HG03039 (cell line): ENCODE results near the gene SLC17A9.

ENCODE experiments used
- ATAC-seq: cut with Tn5 transposase; IDR thresholded peaks from one replicate; pipeline ENCODE4 v1.9.1; 2021; ENCODE audit warnings: mild to moderate bottlenecking, moderate library complexity; ENCODE audit not compliant: unreplicated experiment

The SLC17A9 gene

DNA sequence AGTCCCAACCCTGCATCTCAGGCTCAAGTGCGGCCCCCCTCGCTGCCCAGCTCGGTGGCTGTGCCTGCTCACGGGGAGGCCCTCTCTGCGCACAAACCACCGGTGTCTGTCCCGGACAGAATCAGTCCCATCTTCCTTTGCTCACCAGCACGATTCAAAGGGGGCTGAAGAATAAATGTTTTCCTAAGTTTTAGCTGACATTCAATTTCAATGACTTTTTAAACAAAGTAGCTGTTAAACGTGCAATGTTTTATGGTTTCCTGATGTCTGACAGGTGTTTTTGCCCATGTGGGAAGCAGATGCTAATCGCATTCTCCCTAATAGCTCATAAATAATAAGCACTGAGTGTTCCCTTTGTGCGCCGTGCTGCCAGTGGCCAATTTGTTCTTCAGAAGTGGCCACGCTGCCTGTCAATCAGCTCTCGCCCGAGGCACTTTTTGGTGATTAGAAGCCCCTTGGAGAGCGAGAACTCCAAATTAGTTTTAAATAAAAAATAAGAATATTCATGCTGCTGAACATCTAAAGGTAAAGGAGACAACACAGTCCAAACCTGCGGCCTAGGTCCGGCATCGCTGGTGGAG lies 28.0 kb downstream of the SLC17A9 start:
- ATAC-seq = no peak

DNA sequence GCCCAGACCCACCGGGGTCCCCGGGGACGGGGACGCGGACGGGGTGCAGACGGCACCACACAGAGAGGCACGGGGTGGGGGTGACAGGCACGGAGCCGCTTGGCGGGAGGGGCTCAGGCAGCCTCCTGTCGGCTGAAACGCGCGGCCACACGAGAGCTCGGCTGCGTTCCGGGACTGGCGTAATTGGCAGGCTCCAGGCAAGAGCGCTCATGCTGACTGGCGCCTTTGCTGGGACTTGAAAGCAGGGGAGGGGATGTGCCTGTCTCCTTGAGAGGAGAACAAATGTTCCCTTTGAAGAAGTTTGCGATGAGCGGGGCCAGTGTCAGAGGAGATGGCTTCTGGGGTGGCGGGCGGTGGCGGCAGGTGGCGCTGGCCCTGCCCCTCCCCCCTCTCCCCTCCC lies 28.5 kb downstream of the SLC17A9 start:
- no peak for ATAC-seq

DNA sequence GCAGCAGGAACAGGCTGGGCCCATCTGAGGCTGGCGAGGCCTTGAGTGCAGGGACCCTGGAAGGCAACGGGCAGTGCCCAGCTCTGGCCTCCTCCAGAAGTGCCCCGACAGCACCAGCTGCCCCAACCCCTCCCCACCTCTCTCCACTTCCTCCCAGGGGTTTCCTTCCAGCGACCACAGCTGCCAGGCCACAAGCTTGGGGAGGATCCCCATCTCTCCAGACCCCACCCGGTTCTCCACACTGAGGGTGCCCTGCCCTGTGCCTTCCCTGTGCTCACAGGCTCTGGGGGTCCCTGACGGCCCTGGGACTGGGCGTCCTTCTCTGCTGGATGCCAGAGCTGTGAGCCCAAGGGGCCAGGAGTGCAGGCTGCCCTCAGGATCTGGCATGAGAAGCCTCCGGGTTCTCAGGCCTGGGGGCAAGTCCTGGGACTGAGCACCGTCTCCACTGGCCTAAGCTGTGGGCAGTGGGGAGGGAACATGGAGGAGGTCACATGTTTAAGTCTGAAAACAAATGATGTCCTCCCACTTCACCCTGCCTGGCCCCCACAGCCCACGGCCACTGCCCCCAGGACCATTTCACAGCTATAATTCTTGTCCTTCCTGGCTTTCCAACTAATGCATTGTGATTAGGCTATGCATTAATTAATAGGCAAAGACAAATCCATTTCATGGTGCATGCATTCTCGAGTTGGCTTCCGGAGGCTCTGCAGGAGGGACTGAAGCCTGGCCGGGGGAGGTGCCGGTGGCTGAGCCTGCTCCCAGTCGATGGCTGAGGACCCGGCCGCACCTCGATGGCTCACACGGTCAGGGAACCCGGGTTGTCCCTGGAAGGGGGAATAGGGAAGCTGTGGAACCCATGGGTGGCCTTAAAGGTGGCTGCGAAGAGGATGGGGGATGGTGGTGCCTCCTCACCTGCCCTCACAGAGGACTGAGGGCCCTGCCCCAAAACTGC lies 29.9 kb downstream of the SLC17A9 start:
- ATAC-seq = no peak

DNA sequence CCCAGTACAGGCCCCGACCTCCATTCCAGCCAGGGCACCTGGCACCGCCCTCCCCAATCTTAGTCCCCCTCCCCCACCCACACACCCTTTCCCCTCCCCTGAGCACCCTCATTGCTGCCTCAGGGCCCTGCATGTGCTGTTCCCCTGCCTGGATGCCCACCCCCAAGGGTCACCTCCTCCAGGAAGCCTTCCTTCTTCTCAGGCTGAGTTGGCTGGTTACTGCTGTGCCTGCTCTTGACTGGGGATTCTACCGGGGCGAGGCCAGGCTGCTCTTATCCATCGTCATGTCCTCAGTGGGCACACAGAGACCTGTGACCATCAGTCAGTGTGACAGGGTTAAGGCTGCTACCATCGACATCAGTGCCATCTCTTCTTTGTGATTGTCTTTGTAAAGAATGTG lies 30.7 kb downstream of the SLC17A9 start:
- ATAC-seq = no peak

DNA sequence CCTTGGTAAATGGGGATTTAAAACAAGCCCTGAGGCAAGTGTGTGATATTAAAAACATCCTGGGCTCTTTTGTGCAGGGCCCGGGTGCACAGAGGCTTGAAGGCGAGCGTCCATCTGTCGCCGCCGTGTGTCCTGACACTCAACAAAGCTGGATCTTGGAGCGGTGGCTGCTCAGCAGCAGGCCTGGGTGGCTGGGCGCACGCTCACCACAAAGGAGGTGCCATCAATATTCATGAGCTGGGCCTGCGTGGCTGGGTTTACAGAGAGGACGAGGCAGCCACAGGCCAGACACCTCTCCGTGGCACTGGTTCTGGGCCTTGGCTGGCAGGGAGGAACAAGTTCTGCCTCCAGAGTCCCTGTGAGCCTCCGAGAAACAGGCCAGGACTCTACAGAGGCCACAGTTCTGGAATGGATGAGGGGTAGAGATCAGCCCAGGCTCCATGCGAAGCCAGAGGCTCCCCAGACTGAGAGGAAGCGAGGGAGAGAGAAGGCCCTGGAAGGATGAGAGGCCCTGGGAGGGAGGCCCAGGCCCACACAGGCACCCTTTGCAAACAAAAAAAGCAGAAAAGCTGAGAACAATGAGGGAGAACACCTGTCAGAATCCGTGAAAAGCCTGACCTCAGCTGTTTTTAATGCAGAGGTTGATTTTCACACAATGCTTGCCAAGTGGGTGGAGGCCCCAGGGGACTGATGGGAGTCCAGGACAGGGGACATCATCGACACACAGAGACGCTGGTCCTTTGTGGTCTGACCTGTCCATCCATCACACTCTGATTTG lies 32.3 kb downstream of the SLC17A9 start:
- ATAC-seq = no peak

- no peak for ATAC-seq
These were observed 32.9 kb downstream of the SLC17A9 start for GRCh38 chr20:62985444-62985778.

- ATAC-seq = no peak
These were observed 33.8 kb downstream of the SLC17A9 start for GRCh38 chr20:62986257-62986800.

DNA sequence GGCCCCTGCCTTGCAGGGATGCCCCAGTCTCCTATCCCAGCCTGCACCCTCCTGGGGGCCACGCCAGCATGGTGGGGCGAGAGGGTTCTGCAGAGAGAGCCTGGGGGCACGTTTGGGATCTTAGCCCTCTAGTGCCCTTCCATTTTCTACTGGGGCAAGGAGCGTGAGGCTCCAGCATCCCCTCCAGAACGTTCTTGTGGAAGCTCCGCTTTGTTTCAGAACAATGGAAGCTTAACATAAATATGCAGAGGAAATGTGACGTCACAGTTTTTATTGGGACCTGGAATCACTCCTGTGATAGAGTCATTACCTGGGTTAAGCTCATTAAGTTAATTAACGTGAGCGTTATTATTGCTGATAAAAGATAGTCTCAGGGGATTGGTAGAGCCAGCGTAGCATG lies 34.6 kb downstream of the SLC17A9 start:
- no peak for ATAC-seq

- ATAC-seq = no peak
These were observed 36.7 kb downstream of the SLC17A9 start for GRCh38 chr20:62989201-62989601.

DNA sequence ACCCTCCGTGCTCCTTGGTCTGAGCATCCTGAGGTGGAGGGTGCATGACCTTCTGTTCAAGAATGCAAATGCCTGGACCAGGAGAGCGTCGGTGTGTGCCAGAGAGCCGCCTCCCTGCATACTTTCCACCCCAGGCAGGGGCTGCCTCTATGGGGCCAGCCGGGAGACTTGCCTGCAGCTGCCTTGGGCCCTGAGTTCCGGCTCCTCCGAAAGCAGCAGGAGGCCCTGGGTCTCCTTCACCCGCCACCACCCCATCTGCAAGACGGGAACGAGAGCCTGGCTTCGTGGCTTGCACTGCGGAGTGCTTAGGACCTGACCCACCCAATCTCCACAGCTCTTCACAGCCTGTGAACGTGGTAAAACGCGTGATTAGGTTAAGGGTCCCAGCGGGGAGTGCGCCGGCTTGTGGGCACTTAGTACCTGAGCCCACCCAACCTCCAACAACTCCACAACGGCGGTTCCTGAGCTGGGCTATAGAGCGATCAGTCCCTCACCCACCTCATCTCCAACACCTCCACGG lies 37.9 kb downstream of the SLC17A9 start:
- no peak for ATAC-seq

- no peak for ATAC-seq
These were observed 38.8 kb downstream of the SLC17A9 start for GRCh38 chr20:62991196-62991807.

GRCh38 chr20:62991863-62992262 lies 39.4 kb downstream of the SLC17A9 start:
- no peak for ATAC-seq

DNA sequence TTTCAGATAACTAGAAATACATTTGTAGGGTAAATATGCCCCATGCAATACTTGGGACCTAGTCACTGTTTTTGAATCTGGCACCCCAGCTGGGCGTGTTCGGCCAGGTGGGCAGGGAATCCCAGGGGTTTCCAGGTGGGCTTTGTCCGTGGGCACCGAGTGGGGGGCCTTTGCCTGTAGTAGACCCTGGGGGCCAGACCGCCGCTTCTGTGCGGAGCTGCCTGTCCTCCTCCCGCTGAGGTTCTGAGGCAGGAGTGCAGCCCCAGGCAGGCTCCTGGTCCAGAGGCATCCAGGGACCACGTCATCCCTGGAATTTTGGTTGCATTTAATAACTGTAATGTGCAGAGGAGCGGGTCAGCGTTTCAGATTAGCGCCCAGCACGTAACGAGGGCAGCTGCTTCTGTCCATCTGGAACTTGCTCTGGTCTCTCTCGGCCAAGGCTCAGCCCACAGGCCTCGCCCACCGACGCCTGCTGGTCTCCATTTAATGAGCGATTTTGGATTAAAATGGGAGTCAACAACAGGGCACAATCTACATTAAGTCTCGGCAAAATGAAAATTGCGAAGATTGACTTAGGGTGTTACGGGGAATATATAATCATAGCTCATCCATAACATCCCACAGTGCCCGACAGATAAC lies 41.5 kb downstream of the SLC17A9 start:
- no peak for ATAC-seq

DNA sequence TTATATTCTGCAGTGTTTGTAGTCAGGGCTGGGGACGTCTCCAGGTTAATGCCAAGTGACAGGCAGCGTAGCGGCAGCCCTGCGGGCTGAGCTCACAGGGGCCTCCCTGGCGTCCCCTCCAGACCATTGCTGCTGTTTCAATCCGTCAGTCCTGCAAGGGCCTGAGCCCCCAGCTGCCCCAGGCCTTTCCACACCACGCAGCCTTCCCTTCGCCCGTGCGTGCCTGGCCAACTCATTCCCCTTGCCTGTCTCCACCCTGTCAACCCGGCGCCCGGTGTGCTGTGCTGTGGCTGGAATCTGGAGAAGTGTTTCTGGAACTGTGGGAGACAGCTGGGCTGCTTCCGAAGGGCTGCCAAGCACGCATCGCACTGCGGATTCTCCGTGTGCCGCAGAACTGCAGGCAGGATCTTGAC lies 42.4 kb downstream of the SLC17A9 start:
- no peak for ATAC-seq

DNA sequence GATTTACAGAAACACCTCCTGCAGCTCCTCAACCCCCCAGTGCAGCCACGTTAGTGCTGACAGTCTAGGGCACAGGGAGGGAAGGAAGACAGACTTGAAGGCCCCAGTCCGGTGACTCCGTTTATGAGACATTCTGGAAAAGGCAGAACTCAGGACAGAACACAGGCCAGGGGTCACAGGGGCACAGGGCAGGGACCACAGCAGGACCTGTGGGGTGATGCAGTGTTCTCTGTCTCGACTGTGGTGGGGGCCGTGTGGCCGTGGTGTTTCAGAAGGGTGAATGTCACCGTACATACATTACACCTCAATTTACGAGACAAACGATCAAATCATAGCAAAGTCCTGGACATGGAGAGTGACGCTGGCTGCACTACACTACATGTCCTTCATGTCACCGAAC lies 43.0 kb downstream of the SLC17A9 start:
- no peak for ATAC-seq

DNA sequence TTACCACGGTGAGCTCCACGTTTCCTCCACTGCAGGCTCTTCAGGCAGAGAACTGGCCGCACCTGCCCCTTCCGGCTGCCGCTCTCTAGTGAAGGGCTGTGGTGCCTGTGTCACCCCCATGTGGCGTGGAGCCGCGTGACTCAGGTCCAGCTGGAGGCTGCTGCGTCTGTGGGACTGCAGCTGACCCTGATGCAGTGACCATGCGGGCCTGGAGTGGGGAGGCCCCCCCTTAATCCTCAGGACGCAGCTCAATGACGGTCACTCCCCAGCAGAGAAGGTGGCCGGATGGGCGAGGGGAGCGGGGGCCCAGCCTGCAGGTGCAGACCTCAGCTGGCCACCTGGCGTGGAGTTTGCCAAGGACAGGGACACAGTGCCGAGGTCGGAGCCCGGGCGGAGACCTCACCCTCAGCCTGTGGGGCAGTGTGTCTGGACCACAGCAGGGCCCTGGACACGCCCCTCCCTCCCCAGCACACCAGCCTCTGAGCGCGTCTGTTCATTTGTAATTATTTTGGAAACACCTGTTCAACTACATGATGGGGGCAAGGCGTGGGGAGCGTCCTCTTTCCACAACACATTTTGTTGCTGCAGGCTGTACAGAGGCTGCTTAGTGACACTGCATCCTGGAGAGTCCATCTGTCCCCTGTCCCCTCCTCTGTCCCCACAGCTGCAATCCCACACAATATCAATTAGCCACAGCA lies 43.5 kb downstream of the SLC17A9 start:
- no peak for ATAC-seq

DNA sequence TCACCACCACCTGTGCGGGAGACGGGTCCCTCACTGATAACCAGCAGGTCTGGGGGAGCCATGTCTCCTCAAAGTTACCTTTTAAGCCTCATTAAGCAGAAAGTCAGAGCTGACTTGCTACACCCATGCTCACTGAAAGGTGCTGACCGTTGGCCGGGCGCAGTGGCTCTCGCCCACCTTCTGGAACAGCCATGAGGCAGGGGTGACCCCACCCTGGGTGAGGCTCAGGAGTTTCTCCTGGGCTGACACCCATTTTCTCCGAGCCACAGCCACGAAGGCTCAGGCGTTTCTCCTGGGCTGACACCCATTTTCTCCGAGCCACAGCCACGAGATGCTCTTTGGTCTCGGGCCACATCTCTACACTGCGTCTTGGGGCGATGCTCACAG lies 44.1 kb downstream of the SLC17A9 start:
- ATAC-seq = no peak

DNA sequence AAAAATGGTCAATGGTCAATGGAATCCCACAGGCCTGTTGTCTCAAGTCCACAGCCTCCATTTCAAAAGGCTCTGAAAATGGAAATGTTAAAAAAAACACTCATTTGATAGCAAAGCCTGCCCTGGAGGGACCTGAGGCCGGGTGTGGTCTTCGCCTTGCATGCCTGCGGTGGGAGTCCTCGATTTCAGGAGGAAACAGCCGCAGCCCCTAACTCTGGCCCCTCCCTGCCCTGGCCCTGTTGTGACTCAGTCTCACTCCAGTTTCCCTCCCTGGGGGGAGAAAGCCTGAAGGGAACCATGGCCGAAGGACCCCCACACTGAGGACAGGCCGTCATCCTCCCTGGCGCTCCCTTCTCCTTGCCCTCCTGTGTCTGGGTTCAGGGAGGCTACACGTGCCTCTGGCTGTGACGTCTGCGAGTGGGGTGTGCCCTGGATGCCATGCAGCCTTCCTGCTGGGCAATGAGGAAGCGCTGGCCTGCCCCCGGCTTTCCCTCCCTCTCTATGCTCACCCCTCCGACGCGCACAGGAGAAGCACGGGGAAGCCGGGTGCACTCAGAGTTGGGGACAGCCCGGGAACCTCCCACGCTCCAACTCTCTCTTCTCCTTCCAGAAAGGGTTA lies 45.0 kb downstream of the SLC17A9 start:
- no peak for ATAC-seq

GRCh38 chr20:62998449-62998848 lies 45.9 kb downstream of the SLC17A9 start:
- ATAC-seq = no peak
